Measurements from ENCODE around the gene DOCK4.

Gene DOCK4

GRCh38 chr7:112052498-112052897 lies 153.7 kb downstream of the DOCK4 start:
- DNase-seq (ENCODE audit: low read depth in 2 of 2), result no peak

GRCh38 chr7:112050250-112050881 lies 155.8 kb downstream of the DOCK4 start:
- no peak for DNase-seq (ENCODE audit: low read depth in 2 of 2)

- no peak for DNase-seq (ENCODE audit: low read depth in 2 of 2)
Observed at GRCh38 chr7:112049555-112050249, 156.5 kb downstream of the DOCK4 start.

- no peak for DNase-seq (ENCODE audit: low read depth in 2 of 2)
Observed at GRCh38 chr7:112047421-112047820, 158.8 kb downstream of the DOCK4 start.

- no peak for DNase-seq (ENCODE audit: low read depth in 2 of 2)
Observed at GRCh38 chr7:112045222-112045621, 161.0 kb downstream of the DOCK4 start.

- no peak for DNase-seq (ENCODE audit: low read depth in 2 of 2)
Observed at GRCh38 chr7:112042631-112043030, 163.6 kb downstream of the DOCK4 start.

- no peak for DNase-seq (ENCODE audit: low read depth in 2 of 2)
Observed at GRCh38 chr7:112038353-112038752, 167.8 kb downstream of the DOCK4 start.

- DNase-seq (ENCODE audit: low read depth in 2 of 2), result no peak
Observed at GRCh38 chr7:112036071-112036470, 170.1 kb downstream of the DOCK4 start.

- DNase-seq (ENCODE audit: low read depth in 2 of 2), result no peak
Observed at GRCh38 chr7:112031689-112032088, 174.5 kb downstream of the DOCK4 start.

GRCh38 chr7:112025556-112025955 lies 180.6 kb downstream of the DOCK4 start:
- DNase-seq (ENCODE audit: low read depth in 2 of 2), result no peak

- no peak for DNase-seq (ENCODE audit: low read depth in 2 of 2)
Observed at GRCh38 chr7:112023786-112024185, 182.4 kb downstream of the DOCK4 start.

- no peak for DNase-seq (ENCODE audit: low read depth in 2 of 2)
Observed at GRCh38 chr7:112023282-112023681, 182.9 kb downstream of the DOCK4 start.

GRCh38 chr7:112022128-112022527 lies 184.1 kb downstream of the DOCK4 start:
- DNase-seq (ENCODE audit: low read depth in 2 of 2), result no peak

GRCh38 chr7:112021379-112022044 lies 184.7 kb downstream of the DOCK4 start:
- no peak for DNase-seq (ENCODE audit: low read depth in 2 of 2)

- DNase-seq (ENCODE audit: low read depth in 2 of 2), result no peak
Observed at GRCh38 chr7:112020800-112021199, 185.4 kb downstream of the DOCK4 start.

- no peak for DNase-seq (ENCODE audit: low read depth in 2 of 2)
Observed at GRCh38 chr7:112019932-112020331, 186.3 kb downstream of the DOCK4 start.

- no peak for DNase-seq (ENCODE audit: low read depth in 2 of 2)
Observed at GRCh38 chr7:112018305-112019030, 187.7 kb downstream of the DOCK4 start.

- no peak for DNase-seq (ENCODE audit: low read depth in 2 of 2)
Observed at GRCh38 chr7:112015146-112015545, 191.1 kb downstream of the DOCK4 start.

GRCh38 chr7:112014347-112014746 lies 191.9 kb downstream of the DOCK4 start:
- no peak for DNase-seq (ENCODE audit: low read depth in 2 of 2)

GRCh38 chr7:112013274-112013673 lies 192.9 kb downstream of the DOCK4 start:
- no peak for DNase-seq (ENCODE audit: low read depth in 2 of 2)

GRCh38 chr7:112012242-112012641 lies 194.0 kb downstream of the DOCK4 start:
- no peak for DNase-seq (ENCODE audit: low read depth in 2 of 2)

GRCh38 chr7:112010994-112011393 lies 195.2 kb downstream of the DOCK4 start:
- DNase-seq (ENCODE audit: low read depth in 2 of 2), result no peak
